GM23338 (cell line): ENCODE measurements around the gene PTPN9.

Source experiments
- CTCF ChIP-seq, 2 experiments: fragments of 200-600 bp in 1 of 2; sonication (generic) in 1 of 2; conservative IDR thresholded peaks; 2 replicates each; pipeline versions ENCODE4 v1.5.1 to v1.6.1; 2016 to 2017; ENCODE audit warnings: antibody characterized with exemption in 2 of 2, low read depth in 2 of 2, mild to moderate bottlenecking in 2 of 2, moderate library complexity in 1 of 2
- EZH2 ChIP-seq: fragments of 200-600 bp; sonication (generic); IDR thresholded peaks from one replicate; pipeline ENCODE4 v1.8.0; 2017; ENCODE audit warnings: antibody characterized with exemption, mild to moderate bottlenecking, low read depth; ENCODE audit not compliant: unreplicated experiment
- EZH2phosphoT487 ChIP-seq: fragments of 200-600 bp; sonication (generic); IDR thresholded peaks from one replicate; pipeline ENCODE4 v1.8.1; 2018; ENCODE audit warnings: antibody characterized with exemption; ENCODE audit not compliant: unreplicated experiment
- JUNB ChIP-seq: IDR thresholded peaks from one replicate; pipeline ENCODE4 v1.6.1; 2016; ENCODE audit warnings: antibody characterized with exemption; ENCODE audit not compliant: unreplicated experiment
- POLR2AphosphoS5 ChIP-seq: IDR thresholded peaks from 2 replicates; pipeline ENCODE4 v1.6.1; 2016; ENCODE audit warnings: antibody characterized with exemption, low read depth
- REST ChIP-seq: IDR thresholded peaks from one replicate; pipeline ENCODE4 v1.6.1; 2018; ENCODE audit warnings: antibody characterized with exemption; ENCODE audit not compliant: unreplicated experiment
- STAT1 ChIP-seq: IDR thresholded peaks from one replicate; pipeline ENCODE4 v1.6.1; 2016; ENCODE audit warnings: antibody characterized with exemption; ENCODE audit not compliant: unreplicated experiment

- no peak for TF ChIP-seq CTCF (conservative IDR thresholded peaks at IDR 0.05; ENCODE audit: low read depth in 2 of 2)
- TF ChIP-seq POLR2AphosphoS5: no peak
- TF ChIP-seq STAT1: no peak
- TF ChIP-seq EZH2: no peak
- no peak for TF ChIP-seq JUNB
- no peak for TF ChIP-seq REST
- no peak for TF ChIP-seq EZH2phosphoT487
Observed at GRCh38 chr15:75517233-75517632, 61.9 kb downstream of the PTPN9 start.
